ENCODE results near the gene C9orf153.

GRCh38 chr9:86257391-86257790 is 2.1 kb downstream of the C9orf153 start:
- TF ChIP-seq MAX (IDR thresholded peaks at IDR 0.05) = no peak
- no peak for TF ChIP-seq TBP (IDR thresholded peaks at IDR 0.05; ENCODE audit: low read depth, low read length)
- TF ChIP-seq ATF3 (IDR thresholded peaks at IDR 0.05; ENCODE audit: insufficient read depth, low read depth, low read length) = no peak

Data from H1 (cell line).